Mucosa of rectum (tissue), 2 donors: ENCODE measurements around the gene TTN.

Experiments used
- H3K27ac ChIP-seq, 2 donors: one replicate each; pipeline ENCODE4 v1.7.0; 2013; ENCODE audit warnings: inconsistent platforms in 2 of 2, low read depth in 2 of 2, low read length in 2 of 2
- H3K27me3 ChIP-seq, 2 donors: one replicate each; pipeline ENCODE4 v1.7.0; 2013; ENCODE audit warnings: low read length in 2 of 2; ENCODE audit not compliant: control insufficient read depth in 2 of 2, insufficient read depth in 2 of 2
- H3K36me3 ChIP-seq, 2 donors: one replicate each; pipeline ENCODE4 v1.7.0; 2013; ENCODE audit warnings: low read length in 2 of 2; ENCODE audit not compliant: control insufficient read depth in 2 of 2, insufficient read depth in 2 of 2
- H3K4me1 ChIP-seq, 2 donors: one replicate each; pipeline ENCODE4 v1.7.0; 2013; ENCODE audit warnings: low read length in 2 of 2, mild to moderate bottlenecking in 1 of 2; ENCODE audit not compliant: control insufficient read depth in 2 of 2, insufficient read depth in 2 of 2
- H3K4me3 ChIP-seq, 2 donors: one replicate each; pipeline ENCODE4 v1.7.0; 2013; ENCODE audit warnings: low read length in 2 of 2
- H3K9ac ChIP-seq, 2 donors: one replicate each; pipeline ENCODE4 v1.7.0; 2013; ENCODE audit warnings: low read length in 2 of 2, low read depth in 1 of 2, mild to moderate bottlenecking in 1 of 2
- H3K9me3 ChIP-seq, 2 donors: one replicate each; pipeline ENCODE4 v1.7.0; 2013; ENCODE audit warnings: low read length in 2 of 2; ENCODE audit not compliant: control insufficient read depth in 2 of 2
- donor health status: healthy.
- donor health status: Normal muscosa, but diverticular disease.

TTN gene

GRCh38 chr2:178787934-178788333, 19.3 kb downstream of the TTN start:
- no peaks in the 10 kb centered on the region for H3K4me1 ChIP-seq
- no peaks in the 10 kb centered on the region for H3K36me3 ChIP-seq
- H3K9ac ChIP-seq, result no peak overlapping the region
- H3K27me3 ChIP-seq, result no peaks in the 10 kb centered on the region
- H3K9me3 ChIP-seq, result no peaks in the 10 kb centered on the region
- no peak overlapping the region for H3K27ac ChIP-seq
- no peak overlapping the region for H3K4me3 ChIP-seq

- Histone ChIP-seq H3K27ac (no peak overlapping the region), H3K9me3 (no peaks in the 10 kb centered on the region), H3K9ac (no peak overlapping the region), H3K4me3 (no peak overlapping the region), H3K4me1 (no peaks in the 10 kb centered on the region), H3K36me3 (no peaks in the 10 kb centered on the region), H3K27me3 (no peaks in the 10 kb centered on the region)
Observed at GRCh38 chr2:178787155-178787554, 20.1 kb downstream of the TTN start.

- Histone ChIP-seq H3K9me3 (no peaks in the 10 kb centered on the region), H3K9ac (no peak overlapping the region), H3K27me3 (no peaks in the 10 kb centered on the region), H3K36me3 (no peaks in the 10 kb centered on the region), H3K4me1 (no peaks in the 10 kb centered on the region), H3K4me3 (no peak overlapping the region), H3K27ac (no peak overlapping the region)
Observed at GRCh38 chr2:178783889-178784288, 23.3 kb downstream of the TTN start.

- Histone ChIP-seq H3K9ac (no peak overlapping the region), H3K27me3 (no peaks in the 10 kb centered on the region), H3K4me3 (no peak overlapping the region), H3K9me3 (no peaks in the 10 kb centered on the region), H3K27ac (no peak overlapping the region), H3K4me1 (no peaks in the 10 kb centered on the region), H3K36me3 (no peaks in the 10 kb centered on the region)
Observed at GRCh38 chr2:178782236-178782635, 25.0 kb downstream of the TTN start.

GRCh38 chr2:178777577-178777976, 29.6 kb downstream of the TTN start:
- Histone ChIP-seq H3K4me1 (no peaks in the 10 kb centered on the region), H3K9me3 (no peaks in the 10 kb centered on the region), H3K36me3 (no peaks in the 10 kb centered on the region), H3K9ac (no peak overlapping the region), H3K4me3 (no peak overlapping the region), H3K27me3 (no peaks in the 10 kb centered on the region), H3K27ac (no peak overlapping the region)

- H3K4me1 ChIP-seq, result no peaks in the 10 kb centered on the region
- H3K36me3 ChIP-seq, result no peaks in the 10 kb centered on the region
- no peak overlapping the region for H3K9ac ChIP-seq
- no peak overlapping the region for H3K4me3 ChIP-seq
- no peak overlapping the region for H3K27ac ChIP-seq
- no peaks in the 10 kb centered on the region for H3K9me3 ChIP-seq
- no peaks in the 10 kb centered on the region for H3K27me3 ChIP-seq
Observed at GRCh38 chr2:178776751-178777150, 30.5 kb downstream of the TTN start.

- Histone ChIP-seq H3K4me1 (no peaks in the 10 kb centered on the region), H3K4me3 (no peak overlapping the region), H3K9me3 (no peaks in the 10 kb centered on the region), H3K9ac (no peak overlapping the region), H3K27ac (no peak overlapping the region), H3K36me3 (no peaks in the 10 kb centered on the region), H3K27me3 (no peaks in the 10 kb centered on the region)
Observed at GRCh38 chr2:178775975-178776374, 31.2 kb downstream of the TTN start.

GRCh38 chr2:178770518-178770917, 36.7 kb downstream of the TTN start:
- no peak overlapping the region for H3K27ac ChIP-seq
- H3K36me3 ChIP-seq, result no peaks in the 10 kb centered on the region
- H3K27me3 ChIP-seq, result no peaks in the 10 kb centered on the region
- no peak overlapping the region for H3K4me3 ChIP-seq
- H3K4me1 ChIP-seq, result no peaks in the 10 kb centered on the region
- H3K9ac ChIP-seq, result no peak overlapping the region
- H3K9me3 ChIP-seq, result no peaks in the 10 kb centered on the region

- no peak overlapping the region for H3K27ac ChIP-seq
- no peaks in the 10 kb centered on the region for H3K36me3 ChIP-seq
- no peaks in the 10 kb centered on the region for H3K9me3 ChIP-seq
- H3K4me3 ChIP-seq, result no peak overlapping the region
- no peaks in the 10 kb centered on the region for H3K27me3 ChIP-seq
- no peaks in the 10 kb centered on the region for H3K4me1 ChIP-seq
- H3K9ac ChIP-seq, result no peak overlapping the region
Observed at GRCh38 chr2:178767094-178768060, 39.8 kb downstream of the TTN start.

- no peaks in the 10 kb centered on the region for H3K36me3 ChIP-seq
- no peak overlapping the region for H3K9ac ChIP-seq
- no peaks in the 10 kb centered on the region for H3K4me1 ChIP-seq
- H3K27me3 ChIP-seq, result no peaks in the 10 kb centered on the region
- no peak overlapping the region for H3K27ac ChIP-seq
- H3K9me3 ChIP-seq, result no peaks in the 10 kb centered on the region
- no peak overlapping the region for H3K4me3 ChIP-seq
Observed at GRCh38 chr2:178764097-178764496, 43.1 kb downstream of the TTN start.
